Measurements from ENCODE around the gene SCIN.
"Not testable (repeated sequence)": the region's sequence is repeated elsewhere in the genome, so short reads cannot be mapped to it uniquely, and the experiment has no call there.

The SCIN gene

GRCh38 chr7:12690041-12690878 is 119.7 kb downstream of the SCIN start:
- DNase-seq, result no peak

GRCh38 chr7:12691388-12691787 is 120.9 kb downstream of the SCIN start:
- not testable (repeated sequence) for DNase-seq

GRCh38 chr7:12692035-12692434 is 121.5 kb downstream of the SCIN start:
- DNase-seq, result no peak

- no peak for DNase-seq
Measured at GRCh38 chr7:12692479-12693259, 122.1 kb downstream of the SCIN start.

GRCh38 chr7:12694817-12695216 is 124.3 kb downstream of the SCIN start:
- no peak for DNase-seq

- no peak for DNase-seq
Measured at GRCh38 chr7:12695965-12696364, 125.4 kb downstream of the SCIN start.

- DNase-seq, result no peak
Measured at GRCh38 chr7:12699299-12699698, 128.8 kb downstream of the SCIN start.

GRCh38 chr7:12701433-12701832 is 130.9 kb downstream of the SCIN start:
- no peak for DNase-seq

GRCh38 chr7:12703881-12704280 is 133.4 kb downstream of the SCIN start:
- no peak for DNase-seq

GRCh38 chr7:12705878-12706277 is 135.4 kb downstream of the SCIN start:
- no peak for DNase-seq

- no peak for DNase-seq
Measured at GRCh38 chr7:12706900-12707536, 136.5 kb downstream of the SCIN start.

GRCh38 chr7:12708314-12708713 is 137.8 kb downstream of the SCIN start:
- DNase-seq, result no peak
